Hepatocyte (in vitro differentiated cells): Measurements from ENCODE around the gene SND1. TPM values are rescaled to one million over a fixed set of nuclear protein-coding genes. Genes with fewer than 3 reads are reported as not detected.

ENCODE experiments used
- DNase-seq: peaks from one replicate; pipeline ENCODE4 v3.0.0-alpha.2; 2016; ENCODE audit warnings: low spot score
- H2AFZ ChIP-seq: fragments of 200-600 bp; sonication (generic); 2 replicates; pipeline ENCODE4 v1.6.0; 2016; ENCODE audit warnings: antibody characterized with exemption, mild to moderate bottlenecking
- H3K27ac ChIP-seq: fragments of 200-600 bp; sonication (generic); 2 replicates; pipeline ENCODE4 v1.5.1; 2016; ENCODE audit warnings: mild to moderate bottlenecking
- H3K27me3 ChIP-seq: fragments of 200-600 bp; sonication (generic); 2 replicates; pipeline ENCODE4 v1.6.1; 2016
- H3K36me3 ChIP-seq: fragments of 200-600 bp; sonication (generic); replicated peaks from 2 replicates; pipeline ENCODE4 v1.5.1; 2016; ENCODE audit warnings: low read depth; ENCODE audit not compliant: insufficient read depth
- H3K4me1 ChIP-seq: fragments of 200-600 bp; sonication (generic); 2 replicates; pipeline ENCODE4 v1.5.1; 2016; ENCODE audit warnings: mild to moderate bottlenecking, moderate library complexity; ENCODE audit not compliant: insufficient read depth
- H3K4me2 ChIP-seq: fragments of 200-600 bp; sonication (generic); 2 replicates; pipeline ENCODE4 v1.6.0; 2016
- H3K4me3 ChIP-seq: fragments of 200-600 bp; sonication (generic); 2 replicates; pipeline ENCODE4 v1.5.1; 2016; ENCODE audit warnings: mild to moderate bottlenecking
- H3K79me2 ChIP-seq: fragments of 200-600 bp; sonication (generic); 2 replicates; pipeline ENCODE4 v1.6.0; 2017; ENCODE audit warnings: mild to moderate bottlenecking
- H3K9me2 ChIP-seq: fragments of 200-600 bp; sonication (generic); replicated peaks from 2 replicates; pipeline ENCODE4 v1.6.0; 2017; ENCODE audit warnings: mild to moderate bottlenecking; ENCODE audit not compliant: insufficient read depth
- H3K9me3 ChIP-seq: fragments of 200-600 bp; sonication (generic); 2 replicates; pipeline ENCODE4 v1.5.1; 2016; ENCODE audit warnings: low read depth, mild to moderate bottlenecking
- H4K20me1 ChIP-seq: fragments of 200-600 bp; sonication (generic); 2 replicates; pipeline ENCODE4 v1.6.0; 2016; ENCODE audit warnings: mild to moderate bottlenecking; ENCODE audit not compliant: insufficient read depth, poor library complexity, severe bottlenecking
- CTCF ChIP-seq: fragments of 200-600 bp; sonication (generic); IDR thresholded peaks from 2 replicates; pipeline ENCODE4 v1.5.1; 2016; ENCODE audit warnings: antibody characterized with exemption, mild to moderate bottlenecking; ENCODE audit not compliant: poor library complexity
- EZH2 ChIP-seq: fragments of 200-600 bp; sonication (generic); IDR thresholded peaks from 2 replicates; pipeline ENCODE4 v1.6.1; 2016; ENCODE audit warnings: antibody characterized with exemption, mild to moderate bottlenecking, borderline replicate concordance
- EZH2phosphoT487 ChIP-seq: fragments of 200-600 bp; sonication (generic); IDR thresholded peaks from one replicate; pipeline ENCODE4 v1.6.1; 2018; ENCODE audit warnings: antibody characterized with exemption, mild to moderate bottlenecking, low read depth, moderate library complexity; ENCODE audit not compliant: unreplicated experiment, severe bottlenecking
- WGBS: methylation state at CpG from one replicate; pipeline ENCODE4 v1.1.6; 2016; ENCODE audit warnings: low lambda C conversion rate; ENCODE audit errors: missing lambda C conversion rate; 5-methylcytosine and 5-hydroxymethylcytosine counted together
- polyA plus RNA-seq: library from polyadenylated mRNA; unstranded; fragments of >200 nt; fragmentation: Nextera tagmentation; extraction: Ambion mirVana; gene quantifications from 2 replicates; pipeline ENCODE4 v1.2.1, GENCODE V29; 2016
- total RNA-seq: library from RNA; depleted of rRNA; stranded (reverse); fragments of >200 nt; gene quantifications from 2 replicates; pipeline ENCODE4 v1.2.3, GENCODE V29; 2014

The SND1 gene
- total and polyA plus RNA-seq, 2 experiments from 2014 or later, result 141 to 200 TPM

GRCh38 chr7:127758105-127758504, 106.1 kb downstream of the SND1 start:
- Histone ChIP-seq H3K9me3 (no peaks in the 10 kb centered on the region), H3K4me3 (no peak overlapping the region), H3K4me2 (no peak overlapping the region), H3K79me2 (peaks cover 90% of the 10 kb centered on the region), H2AFZ (no peak overlapping the region), H4K20me1 (peaks cover 33% of the 10 kb centered on the region), H3K27me3 (no peaks in the 10 kb centered on the region), H3K9me2 (no peaks in the 10 kb centered on the region), H3K27ac (no peak overlapping the region), H3K36me3 (no peaks in the 10 kb centered on the region), H3K4me1 (peaks cover 7% of the 10 kb centered on the region)
- WGBS, result 94% methylated on average over 1 of the region's 1 CpG
- TF ChIP-seq EZH2phosphoT487 (no peak), CTCF (no peak), EZH2 (no peak)
- DNase-seq, result no peak

GRCh38 chr7:127758845-127759244, 106.9 kb downstream of the SND1 start:
- peaks cover 29% of the 10 kb centered on the region for H4K20me1 ChIP-seq

GRCh38 chr7:127759945-127760421, 108.0 kb downstream of the SND1 start:
- Histone ChIP-seq H3K9me2 (no peaks in the 10 kb centered on the region), H3K27me3 (no peaks in the 10 kb centered on the region), H3K36me3 (no peaks in the 10 kb centered on the region), H3K79me2 (peaks cover 90% of the 10 kb centered on the region), H3K4me2 (no peak overlapping the region), H2AFZ (no peak overlapping the region), H4K20me1 (peaks cover 29% of the 10 kb centered on the region), H3K9me3 (no peaks in the 10 kb centered on the region), H3K4me1 (peaks cover 7% of the 10 kb centered on the region), H3K27ac (no peak overlapping the region), H3K4me3 (no peak overlapping the region)
- DNase-seq, result no peak
- 78% methylated on average over 5 of the region's 5 CpGs for WGBS
- TF ChIP-seq EZH2phosphoT487 (no peak), CTCF (no peak), EZH2 (no peak)

More at GRCh38 chr7:127758845-127759244, 106.9 kb downstream of the SND1 start:
- no peak overlapping the region for H3K4me2 ChIP-seq
- H3K4me3 ChIP-seq, result no peak overlapping the region
- WGBS, result 95% methylated on average over 6 of the region's 6 CpGs
- H3K27ac ChIP-seq, result no peak overlapping the region
- H3K79me2 ChIP-seq, result peaks cover 90% of the 10 kb centered on the region
- H3K4me1 ChIP-seq, result peaks cover 7% of the 10 kb centered on the region
- H3K9me3 ChIP-seq, result no peaks in the 10 kb centered on the region
- H3K36me3 ChIP-seq, result no peaks in the 10 kb centered on the region
- H2AFZ ChIP-seq, result no peak overlapping the region
- no peaks in the 10 kb centered on the region for H3K27me3 ChIP-seq
- DNase-seq, result no peak
- no peak for TF ChIP-seq CTCF
- no peak for TF ChIP-seq EZH2
- TF ChIP-seq EZH2phosphoT487, result no peak
- H3K9me2 ChIP-seq, result no peaks in the 10 kb centered on the region
